Stimulated activated CD4-positive, alpha-beta T cell treated with anti-CD3 and anti-CD28 coated beads, TNF-alpha, amount 100 ng/mL, for 48 hours (primary cell): ENCODE results near the gene PLCB4.

Experiments
- DNase-seq, 3 donors: peaks; one replicate each; pipeline ENCODE4 v3.0.0-alpha.2; 2020; ENCODE audit warnings: low read depth in 3 of 3

The PLCB4 gene

DNA sequence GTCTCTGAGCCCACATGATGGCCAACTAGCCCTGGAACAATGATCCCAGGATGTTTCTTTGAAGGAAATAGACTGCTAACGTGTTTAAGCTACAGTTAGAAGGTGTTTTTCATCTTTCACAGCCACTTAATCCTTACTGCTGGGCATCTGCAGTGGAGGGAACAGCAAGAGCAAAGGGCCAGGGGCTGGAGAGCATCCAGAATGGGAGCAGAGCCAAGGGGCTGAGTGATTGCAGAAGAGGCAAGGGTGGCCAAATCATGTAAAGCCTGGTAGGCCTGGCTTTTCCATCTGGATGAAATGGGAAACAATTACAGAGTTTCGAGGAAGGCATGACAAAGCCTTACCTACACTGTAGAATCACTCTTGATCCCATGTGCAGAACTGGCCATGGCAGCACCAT lies 426.8 kb downstream of the PLCB4 start:
- no peak for DNase-seq

DNA sequence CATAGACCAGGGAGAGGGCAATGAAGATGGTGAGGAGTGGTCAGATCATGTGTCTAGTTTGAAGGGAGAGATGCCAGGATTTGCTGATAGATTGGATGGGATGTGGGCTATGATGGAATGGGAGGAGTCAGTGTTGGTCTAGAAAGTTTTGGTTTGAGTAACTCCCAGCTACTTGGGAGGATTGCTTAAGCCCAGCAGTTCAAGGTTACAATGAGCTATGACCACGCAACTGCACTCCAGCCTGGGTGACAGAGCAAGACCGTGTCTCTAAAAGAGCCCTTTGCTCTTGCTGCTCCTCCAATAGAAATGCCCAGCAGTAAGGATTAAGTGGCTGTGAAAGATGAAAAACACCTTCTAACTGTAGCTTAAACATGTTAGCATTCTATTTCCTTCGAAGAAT lies 427.3 kb downstream of the PLCB4 start:
- DNase-seq: no peak

- DNase-seq: no peak
These were observed 429.4 kb downstream of the PLCB4 start for GRCh38 chr20:9498322-9498721.

- no peak for DNase-seq
These were observed 430.4 kb downstream of the PLCB4 start for GRCh38 chr20:9499126-9499899.

DNA sequence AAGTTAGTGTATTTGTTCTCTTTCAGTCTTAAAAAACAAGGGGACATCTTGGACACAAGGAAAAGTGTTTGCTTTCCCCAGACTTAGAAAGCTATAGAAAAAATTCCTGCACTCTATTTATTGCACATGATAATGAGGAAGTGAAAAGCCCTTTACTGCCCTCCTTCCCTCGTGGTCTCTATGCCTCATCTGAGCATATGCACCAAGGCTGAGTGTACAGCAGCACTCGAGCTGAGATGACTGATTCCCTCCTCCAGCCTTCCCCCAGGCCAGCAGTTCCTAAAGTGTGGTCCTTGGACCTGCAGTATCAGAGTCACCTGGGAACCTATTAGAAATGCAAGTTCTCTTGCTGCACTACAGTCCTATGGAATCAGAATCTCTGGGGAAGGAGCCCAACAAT lies 431.2 kb downstream of the PLCB4 start:
- no peak for DNase-seq

GRCh38 chr20:9501473-9501872 lies 432.6 kb downstream of the PLCB4 start:
- no peak for DNase-seq

GRCh38 chr20:9503526-9504245 lies 434.8 kb downstream of the PLCB4 start:
- no peak for DNase-seq

- DNase-seq: no peak
These were observed 437.5 kb downstream of the PLCB4 start for GRCh38 chr20:9506280-9506821.

DNA sequence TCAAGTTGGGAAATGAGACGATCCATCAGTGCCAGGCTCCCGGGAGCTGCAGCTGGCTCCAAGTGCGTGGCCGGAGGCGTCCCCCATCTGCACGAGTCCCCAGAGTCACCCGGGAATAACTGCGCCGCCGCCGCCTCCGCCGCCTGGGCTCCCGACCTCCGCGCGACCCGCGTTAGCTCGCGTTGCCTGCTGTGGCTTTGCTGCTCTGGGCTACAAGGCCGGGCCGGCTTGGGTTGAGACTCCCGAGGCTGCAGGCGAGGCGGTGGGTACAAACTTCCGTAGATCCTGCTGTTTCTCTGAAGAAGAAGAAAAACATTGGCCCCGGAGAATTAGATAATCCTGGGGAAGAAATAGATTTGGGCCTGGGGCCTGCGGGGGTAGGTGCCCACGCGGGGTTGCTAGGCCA lies 438.1 kb downstream of the PLCB4 start:
- no peak for DNase-seq

DNA sequence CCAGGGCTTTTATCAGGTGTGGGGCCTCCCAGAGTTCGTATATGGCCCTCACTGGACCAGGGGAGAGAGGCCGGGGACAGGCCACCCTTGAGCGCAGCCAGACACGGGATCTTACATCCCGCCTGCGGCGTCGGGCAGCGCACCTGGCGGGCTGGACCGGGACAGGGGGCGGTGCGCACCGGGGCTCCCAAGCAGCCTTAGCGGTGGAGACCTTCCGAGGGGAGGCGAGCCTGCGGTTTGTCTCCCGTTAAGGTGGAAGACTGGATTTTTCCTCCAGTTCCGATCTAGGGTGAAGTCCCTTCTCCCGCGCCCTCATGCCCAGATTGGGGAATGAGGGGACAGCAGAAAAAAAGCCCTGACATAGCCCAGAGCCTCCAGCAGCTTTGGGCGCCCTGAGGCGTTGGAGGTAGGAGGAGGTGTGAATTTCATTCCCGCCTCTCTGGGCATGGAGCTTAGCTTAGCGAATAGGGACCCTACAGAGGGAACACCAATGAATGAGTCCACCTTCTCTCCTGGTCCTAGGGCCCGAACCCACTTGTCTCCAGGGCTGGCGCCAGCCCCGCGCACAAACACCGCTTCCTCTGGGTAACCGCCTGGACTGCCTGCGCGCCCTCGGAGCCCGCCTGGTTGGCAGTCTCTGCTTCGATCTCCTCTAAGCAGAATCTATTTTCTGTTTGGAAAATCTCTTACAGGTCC lies 438.8 kb downstream of the PLCB4 start:
- DNase-seq: no peak

- no peak for DNase-seq
These were observed 439.4 kb downstream of the PLCB4 start for GRCh38 chr20:9508240-9508661.

DNA sequence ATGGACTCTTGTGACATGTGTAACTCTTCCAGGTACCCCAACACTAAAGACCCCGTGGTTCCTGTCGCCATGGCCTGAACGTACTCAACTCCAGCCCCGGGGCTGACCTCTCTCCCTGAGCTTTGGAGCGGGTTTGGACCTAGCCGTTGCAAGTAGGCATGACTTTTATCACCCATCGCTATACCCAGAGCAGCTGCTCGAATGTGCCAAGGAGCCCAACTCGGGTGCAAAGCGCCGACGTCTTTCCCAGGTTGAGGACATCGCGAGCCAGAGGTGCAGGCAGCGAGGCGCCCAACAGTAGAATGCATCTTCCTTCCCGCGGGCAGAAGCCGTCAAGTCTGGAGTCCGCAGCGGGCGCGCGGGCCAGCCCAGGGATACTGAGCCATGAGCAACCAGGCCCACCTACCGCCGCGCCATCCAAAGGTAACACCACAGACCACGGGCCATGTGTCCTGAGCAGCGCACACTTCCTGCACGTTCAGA lies 439.9 kb downstream of the PLCB4 start:
- no peak for DNase-seq

GRCh38 chr20:9509246-9509645 lies 440.4 kb downstream of the PLCB4 start:
- no peak for DNase-seq

DNA sequence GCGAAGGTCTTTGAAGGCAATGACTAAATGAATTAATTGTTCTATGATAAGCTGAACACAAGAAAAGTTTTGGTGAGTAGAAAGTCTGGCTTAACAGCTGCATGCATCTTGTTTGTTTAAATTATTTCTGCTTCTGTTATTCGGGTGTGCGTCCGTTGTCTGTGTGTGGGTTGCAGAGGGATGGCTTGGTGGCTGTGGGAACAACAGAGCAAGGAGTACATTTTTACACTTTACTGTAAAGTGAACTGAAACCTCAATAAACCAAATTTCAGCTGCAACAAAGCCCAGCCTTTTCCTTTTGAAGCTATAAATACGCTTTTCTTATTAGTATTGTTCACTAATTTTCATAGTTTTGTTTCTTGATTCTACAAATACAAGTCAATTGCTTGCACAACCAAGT lies 442.0 kb downstream of the PLCB4 start:
- no peak for DNase-seq

- DNase-seq: no peak
These were observed 445.2 kb downstream of the PLCB4 start for GRCh38 chr20:9514072-9514460.

GRCh38 chr20:9514461-9515213 lies 445.8 kb downstream of the PLCB4 start, which contains the start of gene LAMP5:
LAMP5 (plus strand) TSS chr20:9514590; CDS start chr20:9514853, 263 bp downstream.
- DNase-seq: no peak

GRCh38 chr20:9515214-9515585 lies 446.3 kb downstream of the PLCB4 start:
- DNase-seq: no peak

GRCh38 chr20:9515741-9516233 lies 446.9 kb downstream of the PLCB4 start:
- no peak for DNase-seq

- no peak for DNase-seq
These were observed 447.5 kb downstream of the PLCB4 start for GRCh38 chr20:9516234-9516871.

DNA sequence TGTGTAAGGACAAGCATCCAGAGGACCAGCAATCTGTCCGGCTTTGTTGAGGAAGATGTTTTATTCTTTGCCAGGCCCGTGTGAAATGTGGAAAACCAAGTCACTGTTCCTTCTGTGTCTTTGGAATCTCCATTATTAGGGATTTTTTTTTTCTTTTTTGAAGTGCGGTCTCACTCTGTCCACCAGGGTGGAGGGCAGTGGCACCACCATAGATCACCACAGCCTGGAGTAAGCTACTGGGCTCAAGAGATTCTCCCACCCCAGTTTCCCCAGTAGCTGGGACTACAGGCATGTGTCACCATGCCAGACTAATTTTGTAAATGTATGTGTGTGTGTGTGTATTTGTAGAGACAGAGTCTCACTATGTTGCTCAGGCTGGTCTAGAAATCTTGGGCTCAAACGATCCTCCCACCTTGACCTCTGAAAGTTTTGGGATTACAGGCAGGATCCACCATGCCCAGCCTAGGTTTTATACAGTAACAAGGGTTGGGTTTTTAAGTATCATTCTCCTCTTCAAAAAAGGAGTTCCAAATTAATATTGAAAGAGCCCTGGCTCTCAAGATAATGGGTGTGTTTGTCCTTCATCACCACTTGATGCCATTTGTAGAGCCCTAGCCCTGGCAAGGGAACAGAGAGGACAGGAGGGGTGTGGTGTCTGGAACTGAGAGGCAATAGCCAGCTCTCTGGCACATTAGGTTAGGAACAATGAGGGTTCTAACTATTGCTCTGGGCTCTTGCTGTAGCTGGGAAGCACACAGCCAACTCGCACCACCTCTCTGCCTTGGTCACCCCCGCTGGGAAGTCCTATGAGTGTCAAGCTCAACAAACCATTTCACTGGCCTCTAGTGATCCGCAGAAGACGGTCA lies 448.6 kb downstream of the PLCB4 start:
- no peak for DNase-seq
